Prostate gland (tissue), 2 donors: Measurements from ENCODE around the gene PI3. TPM values are rescaled to one million over a fixed set of nuclear protein-coding genes. Genes with fewer than 3 reads are reported as not detected.

Experiments
- DNase-seq: peaks from one replicate; pipeline ENCODE4 v3.0.0-alpha.2; 2019; ENCODE audit warnings: low spot score
- H3K27ac ChIP-seq, 2 donors: fragments of 200-600 bp; sonication (generic); 2 replicates each; pipeline ENCODE4 v1.5.1; 2017 to 2019
- H3K27me3 ChIP-seq: fragments of 200-600 bp; sonication (generic); replicated peaks from 2 replicates; pipeline ENCODE4 v1.5.1; 2019; ENCODE audit not compliant: insufficient read depth
- H3K36me3 ChIP-seq, 2 donors: fragments of 200-600 bp; sonication (generic); 1 replicate in 1 of 2; 2 replicates in 1 of 2; pipeline versions ENCODE4 v1.5.1 to v1.8.1; 2017 to 2019
- H3K4me1 ChIP-seq: fragments of 200-600 bp; sonication (generic); replicated peaks from 2 replicates; pipeline ENCODE4 v1.5.1; 2019
- H3K4me3 ChIP-seq, 2 donors: fragments of 200-600 bp; sonication (generic); 2 replicates each; pipeline ENCODE4 v1.5.1; 2017 to 2019
- H3K9me3 ChIP-seq: fragments of 200-600 bp; sonication (generic); 2 replicates; pipeline ENCODE4 v1.5.1; 2017
- CTCF ChIP-seq, 4 experiments: fragments of 200-600 bp in 2 of 4; fragments of 450-650 bp in 2 of 4; sonication (generic) in 2 of 4; IDR thresholded peaks; 1 replicate in 3 of 4; 2 replicates in 1 of 4; pipeline ENCODE4 v1.5.1; 2016 to 2019; ENCODE audit warnings: antibody characterized with exemption in 4 of 4, mild to moderate bottlenecking in 2 of 4, moderate library complexity in 2 of 4
- POLR2A ChIP-seq: fragments of 450-650 bp; IDR thresholded peaks from one replicate; pipeline ENCODE4 v1.6.1; 2016; ENCODE audit warnings: antibody characterized with exemption, mild to moderate bottlenecking
- POLR2AphosphoS5 ChIP-seq: sonication (generic); formaldehyde crosslinking; IDR thresholded peaks from one replicate; pipeline ENCODE4 v1.6.1; 2017; ENCODE audit warnings: antibody characterized with exemption
- whole genome bisulfite sequencing: methylation state at CpG from one replicate; pipeline ENCODE4 v1.1.5; 2018; 5-methylcytosine and 5-hydroxymethylcytosine counted together
- intact Hi-C: fragments of 100-400 bp; cut with DNase I; formaldehyde crosslinking; loops from one replicate; pipeline ENCODE4 v1.14.2; 2022
- total RNA-seq, 2 donors: library from RNA; depleted of rRNA; stranded (reverse); fragments of >200 nt; gene quantifications; one replicate each; pipeline ENCODE4 v1.1.0, GENCODE V29; 2016

PI3 gene
- total RNA-seq, 2 donors from 2014 or later: 1.5 TPM; not detected in 1

- intact Hi-C loops: no loop called here
- 90% methylated on average over 4 of the region's 4 CpGs for WGBS
- Histone ChIP-seq H3K27me3 (no peaks in the 10 kb centered on the region), H3K9me3 (no peaks in the 10 kb centered on the region), H3K4me1 (no peaks in the 10 kb centered on the region), H3K4me3 (no peak overlapping the region), H3K36me3 (no peaks in the 10 kb centered on the region), H3K27ac (no peak overlapping the region)
- TF ChIP-seq POLR2AphosphoS5 (no peak), POLR2A (no peak), CTCF (IDR thresholded peaks at IDR 0.05) (no peak)
- no peak for DNase-seq
Measured at GRCh38 chr20:45218124-45218523, 43.4 kb downstream of the PI3 start.

GRCh38 chr20:45218636-45219035 is 43.9 kb downstream of the PI3 start:
- WGBS: no CpG with 5 or more reads among the region's 2 CpGs
- intact Hi-C loops: no loop called here
- Histone ChIP-seq H3K27ac (no peak overlapping the region), H3K4me1 (no peaks in the 10 kb centered on the region), H3K9me3 (no peaks in the 10 kb centered on the region), H3K4me3 (no peak overlapping the region), H3K36me3 (no peaks in the 10 kb centered on the region), H3K27me3 (no peaks in the 10 kb centered on the region)
- no peak for DNase-seq
- TF ChIP-seq POLR2A: no peak
- no peak for TF ChIP-seq CTCF (IDR thresholded peaks at IDR 0.05)
- no peak for TF ChIP-seq POLR2AphosphoS5

- Histone ChIP-seq H3K27me3 (no peaks in the 10 kb centered on the region), H3K4me3 (no peak within 1 kb of the TSS), H3K36me3 (no peaks in the 10 kb centered on the region), H3K4me1 (no peaks in the 10 kb centered on the region), H3K27ac (no peak within 1 kb of the TSS), H3K9me3 (no peaks in the 10 kb centered on the region)
- DNase-seq: no peak
- no peak for TF ChIP-seq POLR2AphosphoS5
- no peak for TF ChIP-seq CTCF (IDR thresholded peaks at IDR 0.05)
- TF ChIP-seq POLR2A: no peak
- WGBS: 88% methylated on average over 4 of the region's 4 CpGs
- intact Hi-C loops: no loop called here
Measured at GRCh38 chr20:45221076-45221475, 46.4 kb downstream of the PI3 start, which contains the start of gene SEMG2. TSS of gene SEMG2 (plus strand) at chr20:45221373. CDS start at chr20:45221390, 17 bp downstream.

GRCh38 chr20:45223136-45223535 is 48.4 kb downstream of the PI3 start:
- Histone ChIP-seq H3K27me3 (no peaks in the 10 kb centered on the region), H3K36me3 (no peaks in the 10 kb centered on the region), H3K4me1 (no peaks in the 10 kb centered on the region), H3K9me3 (no peaks in the 10 kb centered on the region), H3K4me3 (no peak overlapping the region), H3K27ac (no peak overlapping the region)
- DNase-seq: no peak
- no peak for TF ChIP-seq POLR2AphosphoS5
- TF ChIP-seq CTCF (IDR thresholded peaks at IDR 0.05): no peak
- TF ChIP-seq POLR2A: no peak
- intact Hi-C loops: no loop called here

Other genes starting within 250 kb of the PI3 start
- gene TOMM34, start 214.5 kb upstream of the PI3 start, total RNA-seq: 100 to 1,000 TPM in 1 of 2 donors, 10 to 100 TPM in 1; 24.4 to 163 TPM
- 10 to 100 TPM; 14.4 to 35.1 TPM for gene STK4, start 208.4 kb upstream of the PI3 start, total RNA-seq
- gene KCNS1, start 73.8 kb upstream of the PI3 start, total RNA-seq: 1 to 10 TPM in 1 of 2 donors, under 1 TPM in 1; 0.09 to 4.7 TPM
- 1 to 10 TPM; 1.0 to 2.3 TPM for gene WFDC5, start 59.7 kb upstream of the PI3 start, total RNA-seq
- not detected for gene WFDC12, start 50.4 kb upstream of the PI3 start, total RNA-seq
- 100 to 1,000 TPM in 1 of 2 donors, under 1 TPM in 1; 0.14 to 250 TPM for gene SEMG1, start 32.1 kb downstream of the PI3 start, total RNA-seq
- gene SEMG2, start 46.5 kb downstream of the PI3 start, total RNA-seq: 10 to 100 TPM in 1 of 2 donors, under 1 TPM in 1; 0.18 to 70.5 TPM
- 100 to 1,000 TPM; 168 to 202 TPM for gene SLPI, start 79.7 kb downstream of the PI3 start, total RNA-seq
- not detected for gene RBPJL, start 131.9 kb downstream of the PI3 start, total RNA-seq
- under 1 TPM in 1 of 2 donors, not detected in 1; 0.34 TPM for gene MATN4, start 133.4 kb downstream of the PI3 start, total RNA-seq
- 100 to 1,000 TPM; 123 to 266 TPM for gene SDC4, start 173.5 kb downstream of the PI3 start, total RNA-seq
- 10 to 100 TPM; 29.3 to 57.4 TPM for gene SYS1, start 188.3 kb downstream of the PI3 start, total RNA-seq
- under 1 TPM in 1 of 2 donors, not detected in 1; 0.51 TPM for gene TP53TG5, start 203.4 kb downstream of the PI3 start, total RNA-seq
- gene DBNDD2, start 233.4 kb downstream of the PI3 start, total RNA-seq: 10 to 100 TPM; 33.7 to 34.4 TPM
- 100 to 1,000 TPM in 1 of 2 donors, 10 to 100 TPM in 1; 91.8 to 136 TPM for gene PIGT, start 241.2 kb downstream of the PI3 start, total RNA-seq